H9 (cell line): ENCODE measurements around the gene LIMS2. TPM values are rescaled to one million over a fixed set of nuclear protein-coding genes. Genes with fewer than 3 reads are reported as not detected.
A peak's percentile ranks its signal among the peaks of the same experiment; 100 is the strongest.

Source experiments
- DNase-seq: peaks from one replicate; pipeline ENCODE4 v3.0.0-alpha.2; 2017
- H2AFZ ChIP-seq: one replicate; pipeline ENCODE4 v1.6.1; 2013; ENCODE audit warnings: mild to moderate bottlenecking, low read length, control low read depth, moderate library complexity
- H2AK5ac ChIP-seq: 2 replicates; pipeline ENCODE4 v1.6.1; 2013; ENCODE audit warnings: low read length, control low read depth, mixed read lengths; ENCODE audit not compliant: insufficient read length
- H2BK120ac ChIP-seq: one replicate; pipeline ENCODE4 v1.6.1; 2013; ENCODE audit warnings: low read depth, mild to moderate bottlenecking, low read length, control low read depth, inconsistent platforms; ENCODE audit not compliant: poor library complexity, severe bottlenecking
- H2BK12ac ChIP-seq: 2 replicates; pipeline ENCODE4 v1.6.1; 2013; ENCODE audit warnings: low read length, control low read depth, mixed read lengths, low read depth; ENCODE audit not compliant: insufficient read length
- H2BK15ac ChIP-seq: 2 replicates; pipeline ENCODE4 v1.6.1; 2013; ENCODE audit warnings: low read depth, low read length, control low read depth
- H2BK20ac ChIP-seq: one replicate; pipeline ENCODE4 v1.6.1; 2013; ENCODE audit warnings: low read depth, mild to moderate bottlenecking, low read length, control low read depth, inconsistent platforms; ENCODE audit not compliant: poor library complexity, severe bottlenecking
- H2BK5ac ChIP-seq: 2 replicates; pipeline ENCODE4 v1.6.1; 2013; ENCODE audit warnings: low read length, control low read depth, mixed read lengths; ENCODE audit not compliant: insufficient read length
- H3K14ac ChIP-seq: 2 replicates; pipeline ENCODE4 v1.6.1; 2013; ENCODE audit warnings: low read length, control low read depth; ENCODE audit not compliant: insufficient read depth
- H3K18ac ChIP-seq: 2 replicates; pipeline ENCODE4 v1.6.1; 2013; ENCODE audit warnings: low read depth, mild to moderate bottlenecking, mixed read lengths, low read length, control low read depth; ENCODE audit not compliant: insufficient read length
- H3K23ac ChIP-seq: 2 replicates; pipeline ENCODE4 v1.6.1; 2013; ENCODE audit warnings: low read length, control low read depth, mixed read lengths, low read depth; ENCODE audit not compliant: insufficient read length
- H3K23me2 ChIP-seq: 2 replicates; pipeline ENCODE4 v1.6.1; 2013; ENCODE audit warnings: low read depth, mild to moderate bottlenecking, mixed read lengths, low read length, control low read depth; ENCODE audit not compliant: insufficient read length, poor library complexity, severe bottlenecking
- H3K27ac ChIP-seq: 2 replicates; pipeline ENCODE4 v1.5.1; 2013; ENCODE audit warnings: low read length, control low read depth, mixed read lengths, low read depth; ENCODE audit not compliant: insufficient read length
- H3K27me3 ChIP-seq: 2 replicates; pipeline ENCODE4 v1.6.1; 2013; ENCODE audit warnings: low read length, control low read depth, inconsistent platforms; ENCODE audit not compliant: insufficient read depth
- H3K4ac ChIP-seq: 2 replicates; pipeline ENCODE4 v1.6.1; 2013; ENCODE audit warnings: low read depth, mild to moderate bottlenecking, control low read depth, inconsistent platforms, low read length, moderate library complexity
- H3K4me1 ChIP-seq: 2 replicates; pipeline ENCODE4 v1.6.1; 2013; ENCODE audit warnings: low read length, control low read depth, inconsistent platforms; ENCODE audit not compliant: insufficient read depth
- H3K4me2 ChIP-seq: 2 replicates; pipeline ENCODE4 v1.6.1; 2013; ENCODE audit warnings: low read length, control low read depth, mixed read lengths; ENCODE audit not compliant: insufficient read length, insufficient read depth
- H3K56ac ChIP-seq: 2 replicates; pipeline ENCODE4 v1.6.1; 2013; ENCODE audit warnings: low read depth, mild to moderate bottlenecking, mixed read lengths, low read length, control low read depth; ENCODE audit not compliant: insufficient read length
- H3K79me1 ChIP-seq: 2 replicates; pipeline ENCODE4 v1.6.1; 2013; ENCODE audit warnings: low read depth, mild to moderate bottlenecking, moderate library complexity, low read length, control low read depth, inconsistent platforms; ENCODE audit not compliant: insufficient read depth, poor library complexity, severe bottlenecking
- H3K79me2 ChIP-seq: 2 replicates; pipeline ENCODE4 v1.6.1; 2013; ENCODE audit warnings: low read length, control low read depth, inconsistent platforms; ENCODE audit not compliant: insufficient read depth
- H3K9ac ChIP-seq: 2 replicates; pipeline ENCODE4 v1.6.1; 2013; ENCODE audit warnings: low read length, control low read depth, mixed read lengths; ENCODE audit not compliant: insufficient read length; ENCODE audit errors: extremely low read depth
- H3K9me3 ChIP-seq: one replicate; pipeline ENCODE4 v1.6.1; 2013; ENCODE audit warnings: low read depth, low read length, inconsistent platforms; ENCODE audit not compliant: control insufficient read depth
- H3T11ph ChIP-seq: one replicate; pipeline ENCODE4 v1.6.1; 2013; ENCODE audit warnings: mild to moderate bottlenecking, low read length, control low read depth, inconsistent platforms
- H4K20me1 ChIP-seq: one replicate; pipeline ENCODE4 v1.6.1; 2013; ENCODE audit not compliant: control insufficient read depth, insufficient read length, insufficient read depth
- H4K5ac ChIP-seq: 2 replicates; pipeline ENCODE4 v1.6.1; 2013; ENCODE audit warnings: low read depth, mild to moderate bottlenecking, mixed read lengths, low read length, control low read depth; ENCODE audit not compliant: insufficient read length
- H4K8ac ChIP-seq: replicated peaks from 2 replicates; pipeline ENCODE4 v1.6.1; 2013; ENCODE audit warnings: low read length, control low read depth, mixed read lengths, low read depth; ENCODE audit not compliant: insufficient read length
- H4K91ac ChIP-seq: 2 replicates; pipeline ENCODE4 v1.6.1; 2013; ENCODE audit warnings: low read depth, mild to moderate bottlenecking, moderate library complexity, mixed read lengths, low read length, control low read depth; ENCODE audit not compliant: insufficient read length
- H3K27ac Mint-ChIP-seq, 3 experiments: 2 replicates in 2 of 3; 3 replicates in 1 of 3; pipeline ENCODE4 v1.8.0; 2020 to 2021; ENCODE audit warnings: mixed read lengths in 3 of 3, mild to moderate bottlenecking in 1 of 3, moderate library complexity in 1 of 3
- H3K27me3 Mint-ChIP-seq: 2 replicates; pipeline ENCODE4 v1.8.0; 2021; ENCODE audit warnings: low read depth, mild to moderate bottlenecking, moderate library complexity, mixed read lengths
- H3K36me3 Mint-ChIP-seq, 3 experiments: 2 replicates in 2 of 3; 3 replicates in 1 of 3; pipeline ENCODE4 v1.8.0; 2020 to 2021; ENCODE audit warnings: low read depth in 3 of 3, mixed read lengths in 3 of 3; ENCODE audit not compliant: insufficient read depth in 1 of 3
- H3K4me1 Mint-ChIP-seq, 2 experiments: 2 replicates each; pipeline ENCODE4 v1.8.0; 2020; ENCODE audit warnings: mixed read lengths in 2 of 2
- H3K4me3 Mint-ChIP-seq, 2 experiments: 2 replicates in 1 of 2; 3 replicates in 1 of 2; pipeline ENCODE4 v1.8.0; 2020 to 2021; ENCODE audit warnings: mild to moderate bottlenecking in 2 of 2, mixed read lengths in 2 of 2, moderate library complexity in 1 of 2
- H3K9me3 Mint-ChIP-seq, 2 experiments: 2 replicates in 1 of 2; 3 replicates in 1 of 2; pipeline ENCODE4 v1.8.0; 2020; ENCODE audit warnings: mild to moderate bottlenecking in 2 of 2, mixed read lengths in 2 of 2, moderate library complexity in 1 of 2
- CTCF ChIP-seq: fragments of 200-600 bp; sonication (generic); conservative IDR thresholded peaks from 3 replicates; pipeline ENCODE4 v1.8.0; 2021; ENCODE audit warnings: antibody characterized with exemption, mild to moderate bottlenecking
- WGBS: extraction: QIAGEN DNeasy Blood & Tissue Kit; methylation state at CpG from one replicate; pipeline ENCODE4 v1.1.7; 2013; ENCODE audit warnings: missing lambda C conversion rate, low lambda C conversion rate, mixed read lengths; ENCODE audit not compliant: insufficient read length; ENCODE audit errors: extremely low coverage; 5-methylcytosine and 5-hydroxymethylcytosine counted together
- total RNA-seq: library from RNA; stranded (reverse); gene quantifications from 2 replicates; pipeline ENCODE4 v1.2.1, GENCODE V29; 2021

Gene LIMS2
- total RNA-seq, 1 experiment from 2014 or later, result 5.9 TPM

GRCh38 chr2:127631997-127632581, 43.2 kb downstream of the LIMS2 start:
- WGBS, result no CpG with 5 or more reads among the region's 17 CpGs
- no peak overlapping the region for H3K4me3 Mint-ChIP-seq

More at GRCh38 chr2:127631997-127632581, 43.2 kb downstream of the LIMS2 start:
- Mint-ChIP-seq H3K36me3 (no peaks in the 10 kb centered on the region), H3K4me1 (no peaks in the 10 kb centered on the region), H3K9me3 (no peaks in the 10 kb centered on the region), H3K27me3 (no peaks in the 10 kb centered on the region; the same call in 1 of the 2 replicates), H3K27ac (no peak overlapping the region)
- Histone ChIP-seq H3K27me3 (no peaks in the 10 kb centered on the region), H3T11ph (no peak overlapping the region), H4K91ac (no peak overlapping the region), H3K23ac (no peak overlapping the region), H4K20me1 (no peaks in the 10 kb centered on the region), H3K9me3 (no peaks in the 10 kb centered on the region), H3K79me2 (no peaks in the 10 kb centered on the region), H2BK120ac (no peak overlapping the region), H2AK5ac (no peak overlapping the region), H2AFZ (no peak overlapping the region), H3K23me2 (no peaks in the 10 kb centered on the region), H2BK20ac (no peak overlapping the region), H3K79me1 (no peaks in the 10 kb centered on the region), H3K4ac (no peak overlapping the region), H3K56ac (no peak overlapping the region), H4K5ac (no peak overlapping the region), H2BK5ac (no peak overlapping the region), H2BK12ac (no peak overlapping the region), H3K18ac (peak overlapping the region; percentile 13), H4K8ac (no peak overlapping the region), H3K27ac (no peak overlapping the region), H3K14ac (no peak overlapping the region; the same call in 1 of the 2 replicates), H3K4me2 (no peak overlapping the region), H2BK15ac (no peak overlapping the region), H3K9ac (no peak overlapping the region), H3K4me1 (no peaks in the 10 kb centered on the region)
- no peak for TF ChIP-seq CTCF
- no peak for DNase-seq
